GM23338 (cell line): ENCODE results near the gene SPATA13. TPM values are rescaled to one million over a fixed set of nuclear protein-coding genes. Genes with fewer than 3 reads are reported as not detected.

ENCODE experiments used
- CREB1 ChIP-seq: fragments of 250-450 bp; sonication (Bioruptor Pico); IDR thresholded peaks from 2 replicates; pipeline ENCODE4 v1.5.0; 2020; ENCODE audit warnings: low read depth, mild to moderate bottlenecking, moderate library complexity
- CTCF ChIP-seq, 2 experiments: fragments of 200-600 bp in 1 of 2; sonication (generic) in 1 of 2; conservative IDR thresholded peaks; 2 replicates each; pipeline versions ENCODE4 v1.5.1 to v1.6.1; 2016 to 2017; ENCODE audit warnings: antibody characterized with exemption in 2 of 2, low read depth in 2 of 2, mild to moderate bottlenecking in 2 of 2, moderate library complexity in 1 of 2
- EZH2 ChIP-seq: fragments of 200-600 bp; sonication (generic); IDR thresholded peaks from one replicate; pipeline ENCODE4 v1.8.0; 2017; ENCODE audit warnings: antibody characterized with exemption, mild to moderate bottlenecking, low read depth; ENCODE audit not compliant: unreplicated experiment
- EZH2phosphoT487 ChIP-seq: fragments of 200-600 bp; sonication (generic); IDR thresholded peaks from one replicate; pipeline ENCODE4 v1.8.1; 2018; ENCODE audit warnings: antibody characterized with exemption; ENCODE audit not compliant: unreplicated experiment
- REST ChIP-seq: IDR thresholded peaks from one replicate; pipeline ENCODE4 v1.6.1; 2018; ENCODE audit warnings: antibody characterized with exemption; ENCODE audit not compliant: unreplicated experiment
- ZNF462 ChIP-seq: fragments of 250-450 bp; sonication (Bioruptor Pico); IDR thresholded peaks from 2 replicates; pipeline ENCODE4 v1.5.0; 2020; ENCODE audit warnings: mild to moderate bottlenecking, moderate library complexity
- polyA plus RNA-seq: library from polyadenylated mRNA; unstranded; fragments of >200 nt; fragmentation: Nextera tagmentation; extraction: Ambion mirVana; gene quantifications from 2 replicates; pipeline ENCODE4 v1.2.1, GENCODE V29; 2016
- total RNA-seq: library from RNA; depleted of rRNA; stranded (reverse); fragments of >200 nt; shearing (Covaris generic); gene quantifications from 2 replicates; pipeline ENCODE4 v1.2.3, GENCODE V29; 2014

SPATA13 gene
- total and polyA plus RNA-seq, 2 experiments from 2014 or later = 11.9 to 45.7 TPM

- TF ChIP-seq ZNF462 (no peak), REST (no peak), EZH2phosphoT487 (no peak), CREB1 (no peak), CTCF (conservative IDR thresholded peaks at IDR 0.05; ENCODE audit: low read depth in 2 of 2) (no peak), EZH2 (no peak)
Observed at GRCh38 chr13:24277761-24278160, 117.2 kb downstream of the SPATA13 start (continued).
